NB4 (cell line): ENCODE measurements around the gene STAMBPL1.

Experiments
- DNase-seq: peaks from one replicate; pipeline ENCODE4 v3.0.0; 2010; ENCODE audit warnings: low read depth
- H3K4me3 ChIP-seq: one replicate; pipeline ENCODE4 v1.5.1; 2011; ENCODE audit warnings: mild to moderate bottlenecking, low read depth, low read length, moderate library complexity
- CTCF ChIP-seq: IDR thresholded peaks from one replicate; pipeline ENCODE4 v1.5.1; 2012; ENCODE audit warnings: low read depth, low read length
- MAX ChIP-seq: IDR thresholded peaks from 2 replicates; pipeline ENCODE4 v1.6.1; 2011; ENCODE audit warnings: low read depth, low read length
- MYC ChIP-seq: IDR thresholded peaks from 2 replicates; pipeline ENCODE4 v1.6.1; 2011; ENCODE audit warnings: low read depth, low read length
- POLR2A ChIP-seq: IDR thresholded peaks from 2 replicates; pipeline ENCODE4 v1.6.1; 2011; ENCODE audit warnings: mild to moderate bottlenecking; ENCODE audit not compliant: insufficient read length; ENCODE audit errors: extremely low read depth

STAMBPL1 gene

GRCh38 chr10:88906921-88907320 lies 26.9 kb downstream of the STAMBPL1 start:
- no peak overlapping the region for H3K4me3 ChIP-seq
- TF ChIP-seq CTCF (no peak), MAX (no peak), MYC (no peak), POLR2A (no peak)
- no peak for DNase-seq

- no peak for DNase-seq
- no peak for TF ChIP-seq MAX
- TF ChIP-seq CTCF = no peak
- TF ChIP-seq MYC = no peak
- TF ChIP-seq POLR2A = no peak
- no peak overlapping the region for H3K4me3 ChIP-seq
These were observed 28.1 kb downstream of the STAMBPL1 start for GRCh38 chr10:88908194-88908593.

- H3K4me3 ChIP-seq = no peak overlapping the region
- TF ChIP-seq POLR2A = no peak
- no peak for TF ChIP-seq CTCF
- no peak for TF ChIP-seq MAX
- no peak for TF ChIP-seq MYC
- DNase-seq = no peak
These were observed 31.1 kb downstream of the STAMBPL1 start for GRCh38 chr10:88911116-88911515.

- H3K4me3 ChIP-seq = no peak overlapping the region
These were observed 31.8 kb downstream of the STAMBPL1 start for GRCh38 chr10:88911851-88912250.

GRCh38 chr10:88913127-88913526 lies 33.1 kb downstream of the STAMBPL1 start:
- TF ChIP-seq POLR2A = no peak
- no peak for TF ChIP-seq MAX
- no peak for TF ChIP-seq MYC
- no peak for TF ChIP-seq CTCF
- no peak overlapping the region for H3K4me3 ChIP-seq
- no peak for DNase-seq

More at GRCh38 chr10:88911851-88912250, 31.8 kb downstream of the STAMBPL1 start:
- TF ChIP-seq MYC = no peak
- no peak for DNase-seq

- no peak overlapping the region for H3K4me3 ChIP-seq
- DNase-seq = no peak
- TF ChIP-seq MAX (no peak), CTCF (no peak), POLR2A (no peak), MYC (no peak)
These were observed 33.7 kb downstream of the STAMBPL1 start for GRCh38 chr10:88913788-88914187.
